ENCODE results near the gene TGM6.

The TGM6 gene

DNA sequence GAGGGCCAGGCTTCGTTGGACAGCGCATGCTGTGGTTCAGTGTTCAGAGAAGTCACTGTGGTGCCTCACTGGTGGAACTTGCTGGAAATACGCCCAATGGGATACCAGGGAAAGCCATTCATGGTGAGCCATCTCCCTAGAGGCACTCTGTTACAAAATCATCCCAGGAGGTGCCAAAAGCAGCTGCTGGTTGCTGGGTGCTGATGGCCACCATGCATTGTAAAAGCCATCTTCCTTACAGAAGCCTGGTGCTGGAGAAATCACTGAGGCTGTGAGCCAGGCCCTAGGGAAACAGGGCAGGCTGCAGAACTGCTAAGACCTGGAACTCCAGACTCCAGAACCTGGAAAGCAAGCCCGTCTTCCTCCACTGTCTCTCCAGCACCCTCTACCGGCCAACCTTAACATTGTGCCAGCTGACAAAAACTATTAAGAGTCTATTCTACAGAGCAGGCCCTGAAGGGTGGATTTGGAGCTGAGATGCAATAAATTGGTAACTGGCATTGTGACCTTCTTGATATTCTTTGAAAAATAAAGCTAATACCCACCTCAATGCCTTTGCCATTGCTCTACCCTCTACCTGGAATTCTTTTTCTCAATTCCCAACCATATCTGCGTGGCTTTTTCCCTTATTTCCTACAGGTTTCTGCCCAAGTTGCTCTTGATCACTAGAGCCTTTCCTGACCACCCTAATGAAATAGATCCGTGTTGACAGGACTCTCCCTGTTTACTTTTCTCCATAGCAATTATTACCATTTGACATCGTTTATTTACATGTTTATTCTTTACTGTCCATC is 71.4 kb downstream of the TGM6 start:
- DNase-seq (ENCODE audit: low read depth in 1 of 2, low spot score in 1 of 2), result peak; percentile 22 to 59

DNA sequence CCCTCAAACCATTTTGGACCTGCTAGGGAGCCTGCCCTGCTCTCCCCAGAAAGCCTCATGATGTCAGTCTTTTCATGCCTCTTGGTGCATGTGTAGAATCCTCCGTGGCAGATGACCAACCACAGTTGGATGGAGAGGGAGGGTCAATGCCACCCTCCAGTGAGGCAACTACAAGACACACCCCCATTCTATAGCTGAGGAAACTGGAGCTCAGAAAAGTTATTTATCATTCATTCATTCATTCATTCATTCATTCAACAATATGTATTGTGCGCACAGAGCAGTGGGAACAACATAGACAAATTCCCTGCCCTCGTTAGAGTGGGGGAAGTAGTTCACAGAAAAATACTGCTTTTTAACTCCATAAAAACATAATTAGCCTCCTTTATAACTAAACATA is 73.1 kb downstream of the TGM6 start:
- no peak for DNase-seq (ENCODE audit: low read depth in 1 of 2, low spot score in 1 of 2)

DNA sequence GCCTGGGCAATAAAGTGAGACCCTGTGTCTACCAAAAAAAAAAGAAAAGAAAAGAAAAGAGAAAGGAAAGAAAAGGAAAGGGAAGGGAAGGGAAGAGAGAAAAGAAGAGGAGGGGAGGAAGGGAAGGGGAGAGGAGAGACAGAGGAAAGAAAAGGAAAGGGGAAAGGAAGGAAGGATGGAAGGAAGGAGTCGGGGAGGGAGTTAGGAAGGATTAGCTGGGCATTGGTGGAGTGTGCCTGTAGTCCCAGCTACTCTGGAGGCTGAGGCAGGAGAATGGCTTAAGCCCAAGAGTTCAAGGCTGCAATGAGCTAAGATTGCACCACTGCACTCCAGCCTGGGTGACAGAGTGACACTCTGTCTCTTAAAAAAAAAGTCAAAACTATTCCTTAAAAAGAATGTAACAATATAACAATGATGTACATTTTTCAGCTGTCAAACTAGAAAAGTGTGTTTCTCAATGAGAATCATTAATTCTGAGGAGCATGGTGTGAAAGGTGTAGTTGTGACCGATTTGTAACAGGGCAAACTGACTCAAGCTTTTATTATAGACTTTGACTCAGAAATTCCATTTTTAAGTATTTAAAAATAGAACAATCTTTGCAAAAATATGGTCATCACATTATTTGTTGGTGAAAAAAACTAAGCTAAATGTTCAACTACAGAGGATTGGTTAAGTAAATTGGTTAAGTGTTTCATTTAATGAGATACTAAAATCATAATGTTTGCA is 75.2 kb downstream of the TGM6 start:
- no peak for DNase-seq (ENCODE audit: low read depth in 1 of 2, low spot score in 1 of 2)

DNA sequence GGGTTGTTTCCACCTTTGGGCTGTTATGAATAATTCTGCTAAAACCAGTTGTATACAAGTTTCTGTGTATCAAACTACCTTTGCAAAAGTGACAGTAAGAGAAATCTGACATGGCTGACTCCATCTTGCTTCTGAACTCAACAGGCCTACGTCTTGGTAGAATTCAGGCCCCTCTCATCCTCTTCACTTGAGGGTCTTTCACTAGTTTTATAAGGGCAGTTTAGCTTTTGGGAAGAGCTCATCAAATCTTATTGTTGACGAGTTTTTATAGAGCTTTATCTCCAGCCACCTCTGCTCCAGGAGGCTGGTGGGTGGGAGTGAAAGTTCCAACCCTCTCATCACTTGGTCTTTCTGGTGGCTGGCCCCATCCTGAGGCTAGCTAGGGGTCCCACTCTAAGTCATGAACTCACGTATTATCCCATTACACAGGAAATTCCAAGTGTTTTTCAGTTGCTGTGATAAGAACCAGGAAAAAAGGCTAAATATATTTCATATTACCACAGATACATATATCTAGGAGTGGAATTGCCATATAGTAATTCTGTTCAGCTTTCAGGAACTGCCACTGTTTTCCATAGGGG is 78.3 kb downstream of the TGM6 start:
- no peak for DNase-seq (ENCODE audit: low read depth in 1 of 2, low spot score in 1 of 2)

DNA sequence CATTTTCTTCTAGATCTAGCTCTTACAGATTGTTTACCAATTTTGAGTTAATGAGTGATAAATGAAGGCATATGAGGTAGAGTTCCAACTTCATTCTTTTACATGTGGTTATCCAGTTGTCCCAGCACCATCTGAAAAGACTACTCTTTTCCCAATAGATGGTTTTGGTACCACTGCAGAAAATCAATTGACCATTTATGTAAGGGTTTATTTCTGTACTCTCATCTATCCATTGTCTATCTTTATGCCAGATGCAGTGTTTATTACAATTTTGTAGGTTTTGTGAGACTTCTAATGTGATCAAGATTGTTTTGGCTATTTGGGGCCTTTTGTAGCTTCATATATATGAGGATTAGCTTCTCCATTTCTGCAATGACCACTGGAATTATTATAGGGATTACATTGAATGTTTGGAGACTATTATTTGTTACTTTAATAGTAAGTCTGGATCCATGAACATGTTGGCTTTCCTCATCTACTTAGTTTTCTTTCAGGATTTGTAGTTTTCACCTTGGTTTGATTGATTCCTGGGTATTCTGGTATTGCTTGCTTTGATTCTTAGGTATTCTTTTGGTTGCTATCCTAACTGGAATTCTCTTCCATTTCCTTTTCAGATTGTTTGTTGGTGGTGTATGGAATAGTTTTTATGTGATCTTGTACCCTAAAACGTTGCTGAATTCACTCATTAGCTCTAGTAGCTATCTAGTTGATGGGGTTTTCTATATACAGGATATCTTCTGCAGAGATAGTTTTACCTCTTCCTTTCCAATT is 79.5 kb downstream of the TGM6 start:
- no peak for DNase-seq (ENCODE audit: low read depth in 1 of 2, low spot score in 1 of 2)

DNA sequence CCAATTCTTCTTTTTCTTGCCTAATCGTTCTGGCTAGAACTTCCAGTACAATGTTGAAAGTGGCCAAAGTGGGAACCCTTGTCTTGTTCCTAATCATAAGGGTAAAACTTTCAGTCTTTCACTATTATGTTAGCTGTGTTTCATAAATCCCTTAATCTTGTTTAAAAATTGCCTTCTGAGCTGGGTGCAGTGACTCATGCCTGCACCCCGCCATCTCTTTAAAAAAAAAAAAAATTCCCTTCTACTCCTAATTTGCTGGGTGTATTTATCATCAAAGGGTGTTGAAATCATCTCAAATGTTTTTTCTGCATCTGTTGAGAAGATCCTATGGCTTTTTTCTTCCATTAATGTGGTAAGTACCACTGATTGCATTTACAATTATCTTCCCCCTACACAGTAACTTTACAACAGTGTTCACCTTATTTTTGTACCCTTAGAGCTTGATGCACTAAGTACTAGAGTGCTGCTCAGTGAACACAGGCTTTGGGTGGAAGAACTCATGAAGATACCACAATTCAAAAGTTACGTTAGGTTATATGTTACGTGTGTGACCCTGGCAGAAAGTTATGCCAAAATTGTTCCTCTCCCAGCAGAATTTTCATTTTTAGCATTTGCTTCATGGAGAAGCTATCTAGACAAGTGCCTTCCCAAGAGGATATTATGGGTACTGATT is 80.2 kb downstream of the TGM6 start:
- no peak for DNase-seq (ENCODE audit: low read depth in 1 of 2, low spot score in 1 of 2)

DNA sequence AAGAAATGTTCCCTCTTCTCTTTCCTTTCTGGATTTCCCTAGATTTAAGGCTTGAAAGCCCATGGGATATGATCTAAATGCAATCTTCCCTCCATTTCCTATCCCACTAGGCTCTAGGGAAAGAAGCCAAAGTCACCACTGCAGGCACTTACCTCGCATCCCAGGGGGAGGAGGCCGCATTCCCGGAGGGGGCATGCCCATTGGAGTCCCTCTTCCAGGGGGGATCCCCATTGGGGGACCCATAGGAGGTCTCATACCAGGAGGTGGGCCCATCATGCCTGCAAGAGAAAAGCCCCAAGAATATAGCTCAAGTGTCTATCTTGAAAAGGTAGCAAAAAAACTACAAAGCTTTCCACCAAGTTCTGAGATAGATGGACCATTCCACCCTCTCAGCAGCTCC is 81.8 kb downstream of the TGM6 start:
- no peak for DNase-seq (ENCODE audit: low read depth in 1 of 2, low spot score in 1 of 2)

DNA sequence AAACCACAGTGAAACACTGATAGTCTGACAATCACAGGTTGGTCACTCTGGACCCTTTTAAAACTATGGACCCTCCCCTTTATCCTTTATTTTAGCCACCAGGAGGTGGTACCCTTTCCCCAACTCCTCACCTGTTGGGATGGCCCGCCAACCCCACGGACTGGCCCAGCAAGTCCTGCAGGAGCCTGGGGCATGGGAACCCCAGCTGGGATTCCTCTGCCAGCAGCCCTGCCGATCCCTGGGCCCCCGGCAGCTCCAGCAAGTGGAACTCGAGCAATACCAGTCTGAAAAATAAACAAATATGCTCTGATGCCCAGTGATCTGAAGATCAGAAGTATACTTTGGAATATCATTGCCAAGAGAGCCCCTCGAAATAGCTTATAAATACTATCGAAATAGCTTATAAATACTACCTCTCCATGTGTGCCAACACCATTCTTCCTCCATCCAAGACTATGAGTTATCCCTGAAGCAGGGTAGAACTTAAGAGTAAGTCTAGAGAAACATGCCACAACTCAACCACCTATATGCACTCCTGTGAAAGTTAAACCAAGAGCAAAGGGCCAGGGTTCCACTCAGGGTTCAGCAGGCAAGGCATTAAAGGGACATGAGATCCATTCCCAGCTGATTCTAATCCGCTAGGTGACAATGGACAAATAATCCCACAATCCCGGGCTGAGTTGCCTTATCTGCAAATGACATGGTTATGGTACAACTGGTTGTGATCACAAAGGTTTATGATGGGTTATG is 83.1 kb downstream of the TGM6 start:
- no peak for DNase-seq (ENCODE audit: low read depth in 1 of 2, low spot score in 1 of 2)

DNA sequence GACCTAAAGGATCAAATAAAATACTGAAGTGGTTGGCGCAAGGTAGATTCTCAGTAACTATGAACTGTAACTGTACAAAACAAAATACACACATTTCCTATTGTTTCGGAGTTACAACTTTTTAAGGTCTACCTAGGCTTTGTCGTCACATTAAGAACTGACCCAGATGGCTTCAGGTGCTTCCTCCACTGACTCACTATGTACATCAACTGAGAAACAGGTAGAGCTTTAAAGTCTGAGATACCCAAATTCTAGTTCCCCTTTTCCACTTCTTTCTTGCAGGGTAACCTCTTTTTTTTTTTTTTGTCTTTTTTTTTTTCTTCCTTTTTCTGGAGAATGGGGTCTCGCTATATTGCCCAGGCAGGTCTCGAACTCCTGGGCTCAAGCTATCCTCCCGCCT is 84.4 kb downstream of the TGM6 start:
- no peak for DNase-seq (ENCODE audit: low read depth in 1 of 2, low spot score in 1 of 2)

DNA sequence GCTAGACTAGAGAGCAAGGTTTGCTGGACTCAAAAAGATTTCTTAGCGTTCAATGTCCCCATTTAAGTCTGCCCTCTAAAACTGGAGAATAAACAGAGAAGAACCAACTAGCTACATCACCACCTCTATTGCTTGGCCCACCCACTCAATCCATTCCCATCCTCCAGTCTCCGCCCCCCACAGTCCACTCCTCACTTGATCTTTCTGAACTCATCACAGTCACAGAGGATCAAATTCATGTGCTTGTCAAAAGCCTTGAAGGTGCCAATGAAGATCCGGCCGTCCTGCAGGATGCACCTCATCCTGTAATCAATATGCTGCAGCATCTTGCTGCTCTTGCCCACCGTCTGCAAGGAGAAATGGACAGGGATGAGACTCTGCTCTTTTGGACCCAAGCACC is 86.7 kb downstream of the TGM6 start:
- no peak for DNase-seq (ENCODE audit: low read depth in 1 of 2, low spot score in 1 of 2)

DNA sequence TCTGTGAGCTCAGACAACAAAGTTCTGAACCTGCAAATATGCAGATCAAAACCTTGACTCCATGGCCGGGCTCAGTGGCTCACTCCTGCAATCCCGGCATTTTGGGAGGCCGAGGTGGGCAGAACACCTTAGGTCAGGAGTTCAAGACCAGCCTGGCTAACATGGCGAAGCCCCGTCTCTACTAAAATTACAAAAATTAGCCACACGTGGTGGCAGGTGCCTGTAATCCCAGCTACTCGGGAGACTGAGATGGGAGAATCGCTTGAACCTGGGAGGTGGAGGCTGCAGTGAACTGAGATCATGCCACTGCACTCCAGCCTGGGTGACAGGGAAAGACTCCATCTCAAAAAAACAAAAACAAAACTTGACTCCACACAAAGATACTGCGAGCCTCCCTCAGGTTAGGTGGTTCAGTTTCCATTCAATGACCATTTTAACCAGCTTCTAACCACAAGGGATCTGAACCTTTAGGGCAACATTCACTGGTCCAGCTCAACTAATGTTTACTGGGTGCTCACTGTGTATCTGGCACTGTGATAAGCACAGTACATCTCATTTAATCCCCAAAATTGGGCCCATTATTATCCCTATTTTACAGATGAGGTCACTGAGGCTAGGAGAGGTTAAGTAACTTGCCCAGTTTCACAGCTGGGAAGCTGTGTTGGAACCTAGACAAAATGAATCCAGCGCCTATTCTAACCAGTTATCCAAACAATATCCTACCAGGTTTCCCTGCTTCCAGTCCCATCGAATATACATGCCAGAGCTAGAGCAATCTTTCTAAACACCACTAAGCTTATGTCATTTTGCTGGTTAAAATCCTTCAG is 88.1 kb downstream of the TGM6 start:
- DNase-seq (ENCODE audit: low read depth in 1 of 2, low spot score in 1 of 2), result no peak

DNA sequence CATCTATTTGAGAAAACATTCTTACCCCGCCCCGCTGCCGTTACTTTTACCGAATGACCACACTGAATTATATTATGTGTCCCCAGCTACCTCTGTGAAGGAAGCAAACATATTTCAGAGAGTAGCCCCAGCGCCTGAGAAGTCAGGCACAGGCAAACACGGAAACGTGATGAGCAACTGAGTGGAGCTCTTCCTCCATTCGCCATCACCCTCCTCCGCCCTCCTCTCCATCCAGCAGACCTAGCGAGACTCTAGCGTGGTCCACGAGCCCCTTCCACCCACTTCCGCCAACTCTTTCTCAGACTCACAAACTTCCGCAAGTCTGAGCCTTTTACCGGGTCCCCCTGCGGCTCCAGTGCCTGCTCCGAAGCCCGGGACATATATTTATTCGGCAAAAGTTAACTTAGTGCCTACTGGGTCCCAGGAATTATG is 89.3 kb downstream of the TGM6 start:
- DNase-seq (ENCODE audit: low read depth in 1 of 2, low spot score in 1 of 2), result peak in 1 of 2 donors; percentile 46

DNA sequence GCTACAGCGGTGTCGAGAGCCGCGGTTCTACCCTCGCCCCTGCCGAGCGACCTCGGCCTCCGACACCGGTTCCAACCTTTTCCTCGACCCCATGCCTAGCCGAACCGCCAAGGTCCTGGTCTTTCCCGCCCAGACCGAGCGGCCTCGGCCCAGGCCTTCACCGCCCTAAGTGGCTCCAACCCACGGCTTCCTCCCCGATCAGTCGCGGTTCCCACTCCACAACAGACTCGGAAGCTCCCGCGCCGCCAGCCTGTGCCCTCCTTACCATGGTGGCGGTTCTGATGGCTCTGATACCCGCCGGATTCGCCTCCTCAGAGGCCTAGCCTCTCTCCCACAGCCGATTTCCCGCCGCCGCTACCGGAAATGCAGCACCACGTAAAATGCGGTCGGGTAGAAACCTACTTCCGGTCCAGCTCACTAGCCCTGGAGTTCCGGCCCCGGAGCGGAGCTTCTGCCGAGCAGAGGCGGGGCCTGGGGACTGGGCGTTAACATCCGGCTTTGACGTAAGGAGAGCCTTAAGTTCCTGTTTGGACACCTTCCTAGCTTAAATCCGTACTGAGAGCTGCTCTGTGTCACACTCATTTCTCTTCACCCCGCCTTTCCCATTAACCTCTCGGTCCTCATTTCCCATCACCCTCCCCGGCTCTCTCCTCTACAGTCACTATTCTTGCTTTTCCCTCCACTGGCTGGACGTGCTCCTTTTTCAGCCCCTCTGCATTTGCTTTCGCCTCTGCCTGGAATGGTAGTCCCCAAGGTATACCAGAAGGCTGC is 89.9 kb downstream of the TGM6 start, which contains the start of gene SNRPB:
Gene SNRPB, minus strand, starts transcription at position 367 of the 771 bp plus-strand sequence. Its CDS starts 99 bp downstream, at position 268.
- DNase-seq (ENCODE audit: low read depth in 1 of 2, low spot score in 1 of 2), result peak; percentile 92 to 96

DNA sequence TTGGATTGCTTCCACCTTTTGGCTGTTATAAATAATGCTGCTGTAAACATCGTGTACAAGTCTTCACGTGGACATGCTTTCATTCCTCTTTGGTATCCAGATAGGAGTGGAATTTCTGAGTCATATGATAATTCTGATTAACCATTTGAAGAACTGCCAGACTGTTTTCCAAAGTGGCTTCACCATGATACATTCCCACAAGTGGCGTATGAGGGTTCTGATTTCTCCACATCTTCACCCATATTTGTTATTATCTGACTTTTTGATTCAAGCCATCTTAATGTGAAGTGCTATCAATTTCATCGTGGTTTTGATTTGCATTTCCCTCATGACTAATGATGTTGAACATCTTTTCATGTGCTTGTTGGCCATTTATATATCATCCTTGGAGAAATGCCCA is 92.8 kb downstream of the TGM6 start:
- no peak for DNase-seq (ENCODE audit: low read depth in 1 of 2, low spot score in 1 of 2)

DNA sequence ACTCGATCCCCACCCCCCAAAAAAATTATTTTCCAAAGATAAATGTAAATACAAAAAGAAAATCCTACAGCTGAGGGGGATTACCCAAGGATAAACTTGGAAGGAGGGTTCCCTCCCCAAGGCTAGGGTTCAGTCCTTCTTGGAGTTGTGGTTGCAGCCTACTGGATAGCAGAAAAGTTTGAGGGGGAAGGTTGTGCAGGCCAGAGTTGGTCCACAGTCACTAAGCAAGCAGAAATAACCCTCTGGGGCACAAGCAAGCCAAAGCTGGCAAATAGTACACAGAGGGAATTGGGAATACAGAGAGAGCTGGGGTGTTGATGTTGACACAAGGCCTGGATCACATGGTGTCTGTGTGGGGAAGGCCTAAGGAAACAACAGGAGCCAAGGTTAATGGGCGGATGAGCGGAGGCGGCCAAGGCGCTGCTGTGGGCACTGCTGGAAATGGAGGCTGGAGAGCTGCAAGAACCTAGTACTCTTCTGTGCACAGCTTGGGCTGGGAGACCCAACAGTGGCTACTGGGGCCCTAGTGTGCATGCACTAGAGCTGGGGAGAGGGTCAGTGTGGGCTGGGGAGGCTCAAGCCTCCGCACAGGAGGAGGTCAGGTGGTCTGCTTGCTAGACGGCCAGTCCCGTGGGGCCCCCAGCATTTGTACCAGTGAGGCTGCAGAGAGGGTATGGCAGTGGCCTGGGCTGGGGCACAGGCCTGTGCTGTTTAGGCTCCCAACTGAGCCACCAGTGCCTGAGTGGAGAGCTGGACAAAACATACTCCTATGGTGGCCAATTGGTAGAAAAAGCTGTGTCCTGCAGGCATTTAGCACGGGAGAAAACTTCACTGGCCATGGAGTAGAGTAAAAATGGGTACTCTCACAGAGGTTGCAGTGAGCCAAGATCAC is 95.4 kb downstream of the TGM6 start:
- no peak for DNase-seq (ENCODE audit: low read depth in 1 of 2, low spot score in 1 of 2)

DNA sequence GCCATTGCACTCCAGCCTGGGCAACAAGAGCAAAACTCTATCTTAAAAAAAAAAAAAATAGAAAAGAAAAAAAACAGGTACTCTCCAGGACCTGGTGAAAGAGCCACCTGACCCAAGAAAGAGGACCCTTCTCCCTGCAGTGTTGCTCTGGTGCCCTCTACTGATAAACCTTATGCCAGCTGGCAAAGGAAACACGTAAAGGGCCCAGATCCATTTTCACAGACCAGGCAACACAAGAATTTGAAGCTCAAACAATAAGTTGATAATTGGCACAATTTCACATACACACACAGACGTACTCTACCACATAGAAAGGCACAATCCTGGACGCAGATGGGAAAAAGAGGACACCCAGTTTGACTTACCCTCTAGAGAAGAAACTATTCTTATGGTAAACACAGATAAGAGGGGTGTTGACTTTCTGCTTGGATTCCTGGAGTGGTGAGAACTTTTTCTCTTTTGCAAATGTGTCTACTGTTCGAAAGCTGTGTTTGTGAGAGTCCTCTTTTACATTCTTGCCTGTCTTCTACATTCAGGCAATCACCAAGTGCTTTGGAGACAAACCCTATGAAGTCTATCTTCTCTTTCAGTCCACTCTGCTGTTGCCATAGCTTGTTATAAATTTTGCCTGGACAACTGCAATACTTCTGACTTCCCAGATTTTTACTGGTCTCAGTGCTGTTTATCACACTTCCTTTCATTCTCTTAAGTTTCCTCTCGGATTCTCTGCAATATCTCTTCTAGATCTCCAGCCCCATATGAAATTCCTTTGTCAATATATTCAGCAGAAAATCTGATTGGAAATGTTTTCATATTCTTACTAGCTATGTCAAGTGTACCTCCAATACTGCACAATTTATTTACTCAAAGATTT is 96.3 kb downstream of the TGM6 start:
- no peak for DNase-seq (ENCODE audit: low read depth in 1 of 2, low spot score in 1 of 2)

DNA sequence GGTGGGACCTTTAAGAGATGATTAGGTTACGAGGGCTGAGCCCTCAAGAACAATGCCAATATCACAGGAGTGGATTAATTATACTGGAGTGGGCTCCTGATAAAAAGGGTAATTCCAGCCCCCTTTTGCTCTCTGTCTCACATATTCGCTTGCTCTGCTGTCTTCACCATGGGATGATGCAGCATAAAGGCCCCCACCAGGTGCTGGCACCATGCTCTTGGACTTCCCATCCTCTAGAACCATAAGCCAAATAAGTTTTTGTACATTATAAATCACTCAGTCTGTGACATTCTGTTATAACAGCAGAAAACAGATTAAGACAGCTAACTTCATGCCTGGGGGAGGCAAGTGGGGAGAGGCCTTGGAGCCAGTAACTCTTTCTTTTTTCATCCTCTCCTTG is 99.7 kb downstream of the TGM6 start:
- DNase-seq (ENCODE audit: low read depth in 1 of 2, low spot score in 1 of 2), result no peak

All from activated CD4-positive, alpha-beta T cell treated with anti-CD3 and anti-CD28 coated beads, Interleukin-2, amount 50 U/mL, for 24 hours (primary cell).